Islet of Langerhans (tissue), 1 donor: ENCODE measurements around the gene SEC23B.
"Not testable (repeated sequence)": the region's sequence is repeated elsewhere in the genome, so short reads cannot be mapped to it uniquely, and the experiment has no call there.

Experiments
- FAIRE-seq: peaks from one replicate; lab custom pipeline; 2011; peaks lifted over from hg19 to GRCh38; lab: Jason Lieb, UNC

Gene SEC23B

GRCh38 chr20:18526761-18527160, 19.0 kb downstream of the SEC23B start:
- FAIRE-seq = not testable (repeated sequence)

DNA sequence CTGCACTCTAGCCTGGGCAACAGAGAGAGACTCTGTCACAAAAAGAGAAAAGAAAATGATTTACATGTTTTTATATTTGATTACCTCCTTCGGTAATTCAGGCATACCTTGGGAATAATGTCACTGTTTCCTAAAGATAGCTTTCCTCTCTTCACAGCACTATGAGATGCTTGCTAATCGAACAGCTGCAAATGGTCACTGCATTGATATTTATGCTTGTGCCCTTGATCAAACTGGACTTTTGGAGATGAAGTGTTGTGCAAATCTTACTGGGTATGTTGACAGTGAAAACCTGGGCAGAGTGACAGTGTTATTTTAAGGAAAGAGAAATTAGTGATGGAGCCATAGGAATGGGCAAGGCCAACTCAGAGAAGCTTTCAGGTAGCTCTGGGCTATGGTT, 19.6 kb downstream of the SEC23B start:
- FAIRE-seq = no peak

DNA sequence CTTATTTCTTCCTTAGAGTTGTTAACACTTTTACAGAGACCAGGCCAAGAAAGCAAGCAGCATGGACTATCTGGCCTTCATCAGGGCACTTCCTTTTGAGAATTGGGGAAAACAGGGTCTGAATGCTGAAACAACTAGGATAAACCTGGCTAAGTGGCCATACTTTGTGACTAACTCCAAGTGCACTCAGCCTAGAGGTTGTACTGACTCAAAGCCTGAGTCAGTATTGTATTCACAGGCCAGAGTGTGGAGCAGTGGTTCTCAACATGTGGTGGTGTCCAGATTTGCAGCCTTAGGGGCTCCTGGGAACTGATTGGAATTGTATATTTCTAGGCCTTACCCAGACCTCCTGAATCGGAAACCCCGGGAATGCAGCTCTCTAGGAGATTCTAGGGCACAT, 20.1 kb downstream of the SEC23B start:
- no peak for FAIRE-seq

DNA sequence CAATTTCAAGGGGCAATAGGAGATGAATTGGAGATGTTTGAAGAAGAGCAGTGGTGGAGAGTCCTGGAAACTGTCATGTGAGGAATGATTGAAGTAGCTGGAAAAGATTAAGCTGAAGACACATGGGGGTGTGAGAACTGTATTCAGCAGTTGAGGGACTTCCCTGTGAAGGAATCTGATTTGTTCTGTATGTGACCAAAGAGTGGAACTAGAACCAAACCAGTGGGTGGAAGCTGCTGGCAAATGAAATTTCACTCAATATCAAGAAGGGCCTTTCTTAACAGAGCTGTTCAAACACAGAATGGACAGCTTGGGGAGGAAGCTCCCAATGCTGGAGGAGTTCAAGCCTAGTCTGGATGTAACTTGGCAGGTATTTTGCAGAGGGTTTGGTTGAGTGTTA, 21.3 kb downstream of the SEC23B start:
- FAIRE-seq = no peak

DNA sequence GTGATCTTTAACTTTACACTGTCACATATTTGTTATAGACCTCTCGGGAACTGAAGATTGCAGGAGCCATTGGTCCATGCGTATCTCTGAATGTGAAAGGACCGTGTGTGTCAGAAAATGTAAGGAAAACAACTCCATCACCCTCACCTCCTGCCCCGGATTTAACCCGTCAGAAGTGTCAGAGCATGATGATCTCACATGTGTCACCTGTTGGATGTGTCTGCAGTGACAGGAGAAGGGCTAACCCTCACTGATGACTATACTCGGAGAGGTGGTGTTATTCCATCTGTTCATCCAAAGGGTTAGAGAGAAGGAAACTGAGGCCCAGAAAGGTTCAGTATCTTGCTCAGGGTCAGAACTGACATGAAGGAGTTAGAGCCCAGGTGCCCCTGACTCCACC, 24.9 kb downstream of the SEC23B start:
- no peak for FAIRE-seq

GRCh38 chr20:18533491-18533890, 25.8 kb downstream of the SEC23B start:
- no peak for FAIRE-seq

- no peak for FAIRE-seq
These were observed 26.4 kb downstream of the SEC23B start for GRCh38 chr20:18533978-18534644.

GRCh38 chr20:18537651-18538050, 29.9 kb downstream of the SEC23B start:
- no peak for FAIRE-seq

- no peak for FAIRE-seq
These were observed 34.0 kb downstream of the SEC23B start for GRCh38 chr20:18541741-18542140.

GRCh38 chr20:18543216-18543615, 35.5 kb downstream of the SEC23B start:
- no peak for FAIRE-seq

DNA sequence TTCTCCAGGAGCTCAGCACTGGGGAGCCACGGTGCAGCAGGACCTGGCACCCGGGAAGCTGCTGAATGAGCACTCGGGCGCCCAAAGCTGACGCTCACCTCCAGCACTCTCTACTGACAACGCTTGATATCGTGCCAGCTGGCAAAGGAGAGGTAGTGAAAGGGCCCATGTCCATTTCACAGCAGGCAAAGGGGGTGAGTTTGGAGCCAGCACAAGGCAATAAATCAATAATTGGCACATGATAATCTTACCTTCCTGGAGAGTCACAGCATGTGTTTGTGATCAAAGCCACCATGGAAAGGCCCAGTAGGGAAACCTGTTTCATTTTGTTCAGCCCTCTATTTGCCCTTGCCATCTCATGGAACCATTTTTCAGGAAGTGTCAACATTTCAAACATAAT, 36.2 kb downstream of the SEC23B start:
- FAIRE-seq = no peak

GRCh38 chr20:18545566-18545965, 37.8 kb downstream of the SEC23B start:
- FAIRE-seq = no peak

DNA sequence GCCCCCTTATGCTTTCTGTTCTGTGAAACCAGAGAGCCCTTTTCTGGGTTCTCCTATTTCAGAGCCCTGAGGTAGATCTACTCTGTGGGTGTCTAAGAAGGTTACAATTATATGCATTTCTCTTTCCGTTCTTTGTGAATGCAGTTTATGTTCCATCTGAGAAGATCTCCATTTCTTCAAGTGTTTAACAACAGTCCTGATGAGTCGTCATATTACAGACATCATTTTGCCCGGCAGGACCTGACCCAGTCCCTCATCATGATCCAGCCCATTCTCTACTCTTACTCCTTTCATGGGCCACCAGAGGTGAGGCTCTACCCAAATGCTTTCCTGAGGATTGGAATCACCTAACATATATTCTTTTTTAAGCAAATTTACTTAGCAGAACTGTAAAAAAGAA, 40.7 kb downstream of the SEC23B start:
- FAIRE-seq = no peak

DNA sequence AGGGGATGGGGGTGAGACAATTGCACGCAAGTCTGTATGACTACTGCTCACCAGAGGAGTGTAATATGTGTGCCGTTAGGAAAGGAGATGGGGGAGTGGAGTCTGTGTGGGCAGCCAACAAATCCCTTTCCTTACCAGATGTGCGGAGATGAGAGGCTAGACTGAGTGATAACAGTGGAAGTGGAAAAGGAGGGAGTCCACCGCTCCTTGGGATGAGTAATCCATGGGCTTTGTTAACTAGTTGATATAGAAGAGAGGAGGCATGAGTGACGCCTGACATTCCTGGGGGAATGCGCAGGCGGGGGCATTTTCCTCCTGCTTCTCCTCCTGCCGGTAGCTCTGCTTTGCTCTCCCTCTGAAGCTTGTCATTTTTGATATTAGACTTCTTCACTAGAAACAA, 46.0 kb downstream of the SEC23B start:
- FAIRE-seq = no peak

GRCh38 chr20:18566892-18567738, 59.4 kb downstream of the SEC23B start, which contains the start of gene SMIM26:
Gene SMIM26, plus strand, starts transcription at chr20:18567432. Its CDS starts 47 bp downstream, at chr20:18567479.
- no peak for FAIRE-seq

DNA sequence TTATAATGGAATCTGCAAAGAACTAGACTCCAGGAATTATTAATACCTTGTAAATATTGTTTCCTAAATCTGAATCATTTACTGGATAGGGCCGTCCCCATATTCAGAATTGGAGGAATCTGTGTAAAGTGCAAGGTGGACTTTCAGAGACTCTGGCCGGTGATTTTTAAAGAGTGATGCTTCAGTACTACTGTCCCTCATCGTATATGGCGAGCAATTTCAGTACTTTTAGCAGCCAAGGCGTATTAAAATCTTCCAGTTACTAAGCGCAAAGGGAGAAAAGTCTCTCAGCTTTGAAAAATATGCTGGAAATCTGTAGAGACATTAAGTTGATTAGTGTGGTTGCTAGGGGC, 60.0 kb downstream of the SEC23B start:
- FAIRE-seq = no peak

DNA sequence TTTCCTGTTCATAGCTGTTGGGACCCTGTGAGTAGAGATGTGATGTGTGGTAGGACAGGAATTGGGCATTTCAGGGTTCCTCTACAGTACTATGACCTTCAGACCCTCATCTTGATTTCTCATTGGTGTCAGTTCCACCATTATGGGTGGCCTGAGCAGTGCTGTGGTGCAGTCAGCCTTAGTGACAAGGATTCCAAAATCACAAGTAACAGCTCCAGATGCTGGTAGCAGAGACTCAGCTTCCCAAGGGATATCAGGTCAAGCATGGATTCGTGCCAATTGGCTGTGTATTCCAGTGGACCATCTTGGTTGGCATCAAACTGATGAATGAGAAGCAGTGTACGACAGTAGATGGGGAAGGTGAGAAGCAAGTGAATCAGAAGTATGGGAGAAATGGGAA, 63.3 kb downstream of the SEC23B start:
- no peak for FAIRE-seq

DNA sequence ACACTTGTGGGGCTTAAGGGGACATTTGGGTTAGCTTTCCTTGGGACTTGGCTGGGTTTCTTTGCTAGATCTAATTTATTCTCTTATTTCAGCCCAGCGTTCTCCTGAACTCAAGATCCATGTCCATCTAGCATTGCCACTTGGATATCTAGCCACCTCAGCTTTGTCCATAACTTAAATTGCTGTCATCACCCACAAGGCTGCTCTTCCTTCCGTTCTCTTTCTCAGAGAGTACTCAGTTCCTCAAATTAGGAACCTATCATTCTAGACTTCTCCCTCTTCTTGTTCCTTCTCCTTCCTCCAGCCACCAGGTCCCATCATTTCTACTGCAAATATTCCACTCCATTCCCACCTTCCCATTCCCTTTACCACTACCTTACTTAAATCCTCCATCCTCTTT, 63.8 kb downstream of the SEC23B start:
- no peak for FAIRE-seq

- no peak for FAIRE-seq
These were observed 70.2 kb downstream of the SEC23B start for GRCh38 chr20:18577942-18578341.

- no peak for FAIRE-seq
These were observed 70.8 kb downstream of the SEC23B start for GRCh38 chr20:18578581-18578980.

GRCh38 chr20:18580012-18580411, 72.3 kb downstream of the SEC23B start:
- FAIRE-seq = no peak

GRCh38 chr20:18585134-18585533, 77.4 kb downstream of the SEC23B start:
- no peak for FAIRE-seq

DNA sequence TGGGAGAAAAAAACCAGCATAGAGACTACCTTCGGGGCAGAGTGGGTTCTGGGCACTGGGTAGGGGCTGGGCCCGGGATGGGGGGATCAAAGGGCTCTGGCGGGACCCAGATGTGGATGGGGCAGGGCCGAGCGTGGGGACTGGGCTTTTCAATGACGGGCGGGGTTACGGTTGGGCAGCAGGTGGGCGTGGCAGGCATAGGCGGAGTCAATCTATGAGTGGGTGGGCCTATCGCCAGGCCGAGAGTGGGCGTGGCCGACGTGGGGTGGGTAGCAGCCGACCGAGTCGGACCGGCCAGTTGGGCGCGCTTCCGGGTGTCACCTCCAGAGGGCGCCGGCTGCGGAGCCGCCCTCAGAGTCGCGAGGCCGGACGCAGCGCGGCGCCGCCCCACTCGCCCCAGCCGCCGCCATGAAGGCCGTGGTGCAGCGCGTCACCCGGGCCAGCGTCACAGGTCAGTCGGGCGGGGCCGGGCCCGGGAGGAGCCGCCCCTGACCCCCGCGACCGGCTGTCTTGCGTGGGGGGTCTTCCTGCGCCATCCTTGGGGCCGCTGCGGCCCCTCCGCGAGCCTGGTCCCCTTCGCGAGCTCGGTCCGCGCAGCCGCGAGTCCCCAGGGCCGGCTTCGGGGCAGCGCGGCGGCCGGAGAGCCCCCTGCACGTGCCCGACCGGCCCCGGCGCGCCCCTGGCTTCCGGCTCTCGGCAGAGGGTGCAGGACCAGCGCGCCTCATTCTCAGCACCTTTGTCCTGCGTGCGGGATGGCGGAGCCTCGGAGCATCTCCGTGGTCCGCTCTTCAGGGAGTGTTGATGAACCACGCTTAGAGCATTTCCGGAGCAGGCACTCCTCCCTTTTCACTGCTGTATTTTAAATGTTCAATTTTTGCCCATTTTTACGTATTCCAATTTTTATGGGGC, 80.2 kb downstream of the SEC23B start, which contains the start of gene DTD1:
TSS of gene DTD1 (plus strand) at position 390 of the 909 bp plus-strand sequence. CDS start at position 409, 19 bp downstream.
- FAIRE-seq = no peak
